Metanephros (tissue), 2 donors: Measurements from ENCODE around the gene UBXN7. TPM values are rescaled to one million over a fixed set of nuclear protein-coding genes. Genes with fewer than 3 reads are reported as not detected.

Experiments used
- small RNA-seq: library from RNA; depleted of rRNA; stranded (forward); fragments of <200 nt; gene quantifications from one replicate; pipeline ENCODE3, GENCODE V24; 2014; ENCODE audit warnings: low replicate concordance
- total RNA-seq: library from RNA; depleted of rRNA; stranded (reverse); fragments of >200 nt; gene quantifications from one replicate; pipeline ENCODE4 v1.2.3, GENCODE V29; 2014

The UBXN7 gene, protein sequence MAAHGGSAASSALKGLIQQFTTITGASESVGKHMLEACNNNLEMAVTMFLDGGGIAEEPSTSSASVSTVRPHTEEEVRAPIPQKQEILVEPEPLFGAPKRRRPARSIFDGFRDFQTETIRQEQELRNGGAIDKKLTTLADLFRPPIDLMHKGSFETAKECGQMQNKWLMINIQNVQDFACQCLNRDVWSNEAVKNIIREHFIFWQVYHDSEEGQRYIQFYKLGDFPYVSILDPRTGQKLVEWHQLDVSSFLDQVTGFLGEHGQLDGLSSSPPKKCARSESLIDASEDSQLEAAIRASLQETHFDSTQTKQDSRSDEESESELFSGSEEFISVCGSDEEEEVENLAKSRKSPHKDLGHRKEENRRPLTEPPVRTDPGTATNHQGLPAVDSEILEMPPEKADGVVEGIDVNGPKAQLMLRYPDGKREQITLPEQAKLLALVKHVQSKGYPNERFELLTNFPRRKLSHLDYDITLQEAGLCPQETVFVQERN
- 35.0 TPM for total RNA-seq

DNA sequence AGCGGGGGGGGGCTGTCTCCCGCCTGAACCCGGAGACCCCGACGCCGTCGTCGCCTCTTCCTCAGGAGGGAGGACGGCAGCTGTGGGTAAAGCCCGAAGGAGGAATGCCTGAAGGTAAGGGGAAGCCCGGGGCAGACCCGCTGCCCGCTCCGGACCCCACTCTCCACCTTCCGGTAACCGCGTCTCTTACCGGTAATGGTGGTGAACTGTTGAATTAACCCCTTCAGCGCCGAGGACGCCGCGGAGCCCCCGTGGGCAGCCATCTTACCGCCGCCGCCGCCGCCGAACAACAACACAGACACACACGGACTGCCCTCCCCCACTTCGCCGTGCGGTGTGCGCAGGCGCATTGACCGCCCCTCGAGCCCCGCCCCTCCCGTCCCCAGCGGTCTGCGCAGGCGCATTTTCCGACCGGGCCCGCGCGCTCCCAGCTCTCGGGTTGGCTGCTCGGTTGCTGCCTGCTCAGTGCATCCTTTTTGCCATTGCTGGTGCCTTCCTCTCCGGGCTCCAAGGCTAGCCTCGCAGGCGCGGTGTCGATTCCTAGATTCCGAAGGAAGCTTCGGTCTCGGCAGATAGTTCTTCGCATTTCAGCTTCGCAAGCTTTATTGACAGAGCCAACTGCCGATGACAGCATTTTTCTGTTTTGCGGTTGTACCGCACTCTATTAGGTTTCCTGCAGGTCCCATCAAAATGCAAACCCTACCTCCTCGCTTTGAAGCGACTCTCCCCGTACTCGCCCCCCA lies at the start of gene UBXN7:
UBXN7 (minus strand) TSS at position 291 of the 743 bp plus-strand sequence; CDS start at position 263, 28 bp downstream.

DNA sequence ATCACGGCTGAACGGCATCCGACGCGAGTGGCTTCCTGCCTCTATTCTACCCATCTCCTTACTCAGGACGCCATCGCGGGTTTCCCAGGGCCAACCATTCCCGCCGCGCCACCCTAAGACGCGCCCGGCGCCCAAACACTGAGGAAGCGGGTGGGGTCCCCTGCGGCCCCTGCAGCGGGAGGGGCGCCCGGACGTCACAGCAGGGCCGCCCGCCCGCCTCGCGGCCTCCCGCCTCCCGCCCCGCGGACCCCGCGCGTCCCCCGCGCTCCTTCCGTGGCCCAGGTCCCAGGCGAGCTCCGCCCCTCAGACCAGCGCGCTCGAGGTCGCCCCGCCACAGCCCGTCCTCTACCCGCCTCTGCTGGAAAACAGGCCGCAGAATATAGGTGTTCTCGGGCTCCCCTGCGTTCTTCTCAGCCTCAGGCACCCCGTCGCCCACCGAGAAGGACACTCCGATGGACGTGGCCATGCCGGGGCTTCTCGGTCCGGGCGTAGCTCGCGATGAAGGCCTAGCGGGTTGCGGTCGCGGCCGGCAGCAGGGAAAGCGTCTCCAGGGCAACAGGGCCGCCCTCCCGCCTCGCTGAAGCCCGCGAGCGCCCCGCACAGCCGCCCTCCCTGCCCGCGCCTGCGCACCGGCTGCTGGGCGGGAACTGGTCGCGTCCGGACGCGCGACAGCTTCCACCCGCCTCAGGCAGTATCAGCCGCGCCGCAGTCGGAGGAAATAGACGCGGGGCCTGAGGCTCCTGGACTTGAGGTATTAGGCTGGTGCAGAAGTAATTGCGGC lies 114.3 kb downstream of the UBXN7 start, which contains the start of gene DYNLT2B:
DYNLT2B (minus strand) TSS at position 554 of the 781 bp plus-strand sequence; CDS start at position 466, 88 bp downstream.

Small RNAs within 50 kb of the gene (small RNA-seq; reads per million reads assigned to genes)
- gene AC069257.2 (not detected), gene AC083822.1 (not detected), gene AC117490.1 (not detected), gene RN7SL434P (not detected), gene RN7SL738P (not detected), gene RNU6-1279P (not detected), gene RNU6-910P (not detected)

Other genes with a start within 250 kb of the UBXN7 start
- gene ZDHHC19, start 221.0 kb downstream of the UBXN7 start, total RNA-seq = 1.1 TPM
- 1.9 TPM for gene SLC51A, start 215.9 kb downstream of the UBXN7 start, total RNA-seq
- 53.2 TPM for gene PCYT1A, start 144.7 kb downstream of the UBXN7 start, total RNA-seq
- gene DYNLT2B, start 114.2 kb downstream of the UBXN7 start, total RNA-seq = 5.8 TPM
- gene TM4SF19, start 94.0 kb downstream of the UBXN7 start, total RNA-seq = not detected
- gene RNF168, start 71.3 kb upstream of the UBXN7 start, total RNA-seq = 16.1 TPM
- 3.5 TPM for gene SMCO1, start 82.9 kb upstream of the UBXN7 start, total RNA-seq
- gene WDR53, start 136.1 kb upstream of the UBXN7 start, total RNA-seq = 5.4 TPM
- 7.1 TPM for gene FBXO45, start 136.2 kb upstream of the UBXN7 start, total RNA-seq
- gene NRROS, start 207.3 kb upstream of the UBXN7 start, total RNA-seq = 7.6 TPM